ENCODE measurements around the gene ASIC1. TPM values are rescaled to one million over a fixed set of nuclear protein-coding genes. Genes with fewer than 3 reads are reported as not detected.

The ASIC1 gene
- total and polyA plus RNA-seq, 2 of the 13 experiments (the other 11 are each of a cell fraction or from before 2014, with no cell fraction given), result 0.44 to 1.5 TPM

- CTCF ChIA-PET (ENCODE audit: low intra/inter-chr PET ratio, low total read pairs), result interaction anchor here (1.5 kb wide), 1 partner anchor 10 kb away, joined by 3 read pairs; the partner anchor contains the start of gene COX14
- Histone ChIP-seq H4K20me1 (ENCODE audit: insufficient read depth, low read length) (no peaks in the 10 kb centered on the region), H3K36me3 (replicated peaks in 1 of 2; ENCODE audit: control insufficient read depth in 1 of 2, insufficient read depth in 2 of 2, low read length in 2 of 2) (peaks cover 12 to 33% of the 10 kb centered on the region in 2 experiments), H3K4me2 (ENCODE audit: low read depth, low read length) (no peak overlapping the region), H3K4me3 (replicated peaks in 1 of 3; ENCODE audit: insufficient read depth in 1 of 3, low read depth in 2 of 3, low read length in 3 of 3) (no peak overlapping the region), H3K79me2 (ENCODE audit: insufficient read depth, low read length) (no peaks in the 10 kb centered on the region), H3K27ac (ENCODE audit: extremely low read length, insufficient read depth, low read length) (peak overlapping the region; percentile 73), H3K9ac (ENCODE audit: insufficient read depth, low read depth, low read length) (no peak overlapping the region), H3K4me1 (ENCODE audit: insufficient read depth, low read length) (peaks cover 49% of the 10 kb centered on the region), H3K27me3 (ENCODE audit: control insufficient read depth in 1 of 2, insufficient read depth in 2 of 2, low read length in 2 of 2) (no peaks in the 10 kb centered on the region), H3K9me3 (ENCODE audit: low read length) (no peaks in the 10 kb centered on the region), H2AFZ (ENCODE audit: low read length) (no peak overlapping the region)
- POLR2A ChIA-PET, result interaction anchor here (1.6 to 4.6 kb wide), 3 partner anchors 10 to 17 kb away, joined by 7 to 93 read pairs (median 10); partner anchors contain the start of genes COX14 and SMARCD1
- ATAC-seq (no peak; the same call in 2 of the 3 replicates), DNase-seq (ENCODE audit: low spot score) (peak; percentile 55), FAIRE-seq (peak; percentile 90)
- in situ Hi-C loops (cut with HindIII; ENCODE audit: extremely low pct_ligation_motif_present, low pct_unique_long_range_greater_than_20kb) (no loop called here), intact Hi-C loops (cut with micrococcal nuclease; ENCODE audit: unreplicated experiment) (loop anchor here (1.0 kb wide), 1 partner anchor 9 kb away; no protein-coding TSS in a partner anchor)
- BruUV-seq (replicated peaks), result no TSS peak
- 69% methylated on average over 3 of the region's 3 CpGs for WGBS (ENCODE audit: low lambda C conversion rate)
- TF ChIP-seq ZSCAN20 (CRISPR knock-in tag; IDR thresholded peaks at IDR 0.05; ENCODE audit: borderline replicate concordance), result no peak
- peak; percentile 22; the same call in 1 of the 2 replicates for TF ChIP-seq STAG1 (CRISPR knock-in tag; IDR thresholded peaks at IDR 0.05)
- TF ChIP-seq, protein P1, sequence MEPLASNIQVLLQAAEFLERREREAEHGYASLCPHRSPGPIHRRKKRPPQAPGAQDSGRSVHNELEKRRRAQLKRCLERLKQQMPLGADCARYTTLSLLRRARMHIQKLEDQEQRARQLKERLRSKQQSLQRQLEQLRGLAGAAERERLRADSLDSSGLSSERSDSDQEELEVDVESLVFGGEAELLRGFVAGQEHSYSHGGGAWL (CRISPR knock-in tag; IDR thresholded peaks at IDR 0.05), result no peak
- TF ChIP-seq RFXANK (CRISPR knock-in tag; IDR thresholded peaks at IDR 0.05), result 0 out of 2 replicates have a peak, but pooled peaks have one; percentile 29
- TF ChIP-seq HNF4A (CRISPR knock-in tag; IDR thresholded peaks at IDR 0.05), result peak; percentile 77
- peak; percentile 60; the same call in 1 of the 2 replicates for TF ChIP-seq NCOR1 (IDR thresholded peaks at IDR 0.05; ENCODE audit: borderline replicate concordance, low read length)
- TF ChIP-seq RAD21 (CRISPR knock-in tag; IDR thresholded peaks at IDR 0.05), result peak; percentile 26; the same call in 1 of the 2 replicates
- no peak for TF ChIP-seq ZMYM3 (CRISPR knock-in tag; IDR thresholded peaks at IDR 0.05)
- TF ChIP-seq, protein P2, sequence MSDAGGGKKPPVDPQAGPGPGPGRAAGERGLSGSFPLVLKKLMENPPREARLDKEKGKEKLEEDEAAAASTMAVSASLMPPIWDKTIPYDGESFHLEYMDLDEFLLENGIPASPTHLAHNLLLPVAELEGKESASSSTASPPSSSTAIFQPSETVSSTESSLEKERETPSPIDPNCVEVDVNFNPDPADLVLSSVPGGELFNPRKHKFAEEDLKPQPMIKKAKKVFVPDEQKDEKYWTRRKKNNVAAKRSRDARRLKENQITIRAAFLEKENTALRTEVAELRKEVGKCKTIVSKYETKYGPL (CRISPR knock-in tag; IDR thresholded peaks at IDR 0.05), result peak; percentile 81
- TF ChIP-seq SMC3 (IDR thresholded peaks at IDR 0.05; ENCODE audit: low read length), result peak; percentile 56; the same call in 1 of the 2 replicates
- TF ChIP-seq PPARG (CRISPR knock-in tag; conservative IDR thresholded peaks at IDR 0.05), result no peak
- peak; percentile 32; the same call in 1 of the 2 replicates for TF ChIP-seq SAP130 (CRISPR knock-in tag; IDR thresholded peaks at IDR 0.05; ENCODE audit: low read depth)
- no peak for TF ChIP-seq ZFYVE20 (CRISPR knock-in tag; IDR thresholded peaks at IDR 0.05; ENCODE audit: borderline replicate concordance, low read depth)
- TF ChIP-seq GATAD2A (CRISPR knock-in tag; IDR thresholded peaks at IDR 0.05), result 0 out of 2 replicates have a peak, but pooled peaks have one; percentile 15
- TF ChIP-seq, protein P3, sequence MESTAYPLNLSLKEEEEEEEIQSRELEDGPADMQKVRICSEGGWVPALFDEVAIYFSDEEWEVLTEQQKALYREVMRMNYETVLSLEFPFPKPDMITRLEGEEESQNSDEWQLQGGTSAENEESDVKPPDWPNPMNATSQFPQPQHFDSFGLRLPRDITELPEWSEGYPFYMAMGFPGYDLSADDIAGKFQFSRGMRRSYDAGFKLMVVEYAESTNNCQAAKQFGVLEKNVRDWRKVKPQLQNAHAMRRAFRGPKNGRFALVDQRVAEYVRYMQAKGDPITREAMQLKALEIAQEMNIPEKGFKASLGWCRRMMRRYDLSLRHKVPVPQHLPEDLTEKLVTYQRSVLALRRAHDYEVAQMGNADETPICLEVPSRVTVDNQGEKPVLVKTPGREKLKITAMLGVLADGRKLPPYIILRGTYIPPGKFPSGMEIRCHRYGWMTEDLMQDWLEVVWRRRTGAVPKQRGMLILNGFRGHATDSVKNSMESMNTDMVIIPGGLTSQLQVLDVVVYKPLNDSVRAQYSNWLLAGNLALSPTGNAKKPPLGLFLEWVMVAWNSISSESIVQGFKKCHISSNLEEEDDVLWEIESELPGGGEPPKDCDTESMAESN (CRISPR knock-in tag; conservative IDR thresholded peaks at IDR 0.05), result 0 out of 2 replicates have a peak, but pooled peaks have one; percentile 41
- no peak for TF ChIP-seq SMYD3 (CRISPR knock-in tag; IDR thresholded peaks at IDR 0.05)
- TF ChIP-seq NR2F1 (CRISPR knock-in tag; IDR thresholded peaks at IDR 0.05), result peak in 1 of 2 experiments; percentile 27; a peak in 1 of 4 replicates
- TF ChIP-seq CTCF (CRISPR knock-in tag; IDR thresholded peaks at IDR 0.05), result peak; percentile 57
- peak; percentile 73; the same call in 1 of the 2 replicates for TF ChIP-seq CEBPB (IDR thresholded peaks at IDR 0.05; ENCODE audit: borderline replicate concordance, low read depth, low read length)
- peak; percentile 40; the same call in 1 of the 2 replicates for TF ChIP-seq EHMT2 (IDR thresholded peaks at IDR 0.05; ENCODE audit: borderline replicate concordance, low read depth, low read length)
- peak; percentile 80 for TF ChIP-seq CEBPG (CRISPR knock-in tag; IDR thresholded peaks at IDR 0.05)
- TF ChIP-seq THAP11 (CRISPR knock-in tag; IDR thresholded peaks at IDR 0.05), result peak; percentile 22; the same call in 1 of the 2 replicates
These were observed 44.3 kb downstream of the ASIC1 start for GRCh38 chr12:50101663-50102062.

Measured in HepG2 (cell line).